ENCODE measurements around the gene TNRC6C.
"Not testable (repeated sequence)": the region's sequence is repeated elsewhere in the genome, so short reads cannot be mapped to it uniquely, and the experiment has no call there.

Gene TNRC6C

GRCh38 chr17:78137392-78138203 is 179.1 kb downstream of the TNRC6C start:
- peak; percentile 23 for TF ChIP-seq CTCF (conservative IDR thresholded peaks at IDR 0.05; ENCODE audit: control insufficient read depth, insufficient read depth, low read depth, low read length)
- no peak overlapping the region for H3K4me3 ChIP-seq (ENCODE audit: control insufficient read depth, low read depth, low read length)
- DNase-seq (ENCODE audit: low read depth): no peak

DNA sequence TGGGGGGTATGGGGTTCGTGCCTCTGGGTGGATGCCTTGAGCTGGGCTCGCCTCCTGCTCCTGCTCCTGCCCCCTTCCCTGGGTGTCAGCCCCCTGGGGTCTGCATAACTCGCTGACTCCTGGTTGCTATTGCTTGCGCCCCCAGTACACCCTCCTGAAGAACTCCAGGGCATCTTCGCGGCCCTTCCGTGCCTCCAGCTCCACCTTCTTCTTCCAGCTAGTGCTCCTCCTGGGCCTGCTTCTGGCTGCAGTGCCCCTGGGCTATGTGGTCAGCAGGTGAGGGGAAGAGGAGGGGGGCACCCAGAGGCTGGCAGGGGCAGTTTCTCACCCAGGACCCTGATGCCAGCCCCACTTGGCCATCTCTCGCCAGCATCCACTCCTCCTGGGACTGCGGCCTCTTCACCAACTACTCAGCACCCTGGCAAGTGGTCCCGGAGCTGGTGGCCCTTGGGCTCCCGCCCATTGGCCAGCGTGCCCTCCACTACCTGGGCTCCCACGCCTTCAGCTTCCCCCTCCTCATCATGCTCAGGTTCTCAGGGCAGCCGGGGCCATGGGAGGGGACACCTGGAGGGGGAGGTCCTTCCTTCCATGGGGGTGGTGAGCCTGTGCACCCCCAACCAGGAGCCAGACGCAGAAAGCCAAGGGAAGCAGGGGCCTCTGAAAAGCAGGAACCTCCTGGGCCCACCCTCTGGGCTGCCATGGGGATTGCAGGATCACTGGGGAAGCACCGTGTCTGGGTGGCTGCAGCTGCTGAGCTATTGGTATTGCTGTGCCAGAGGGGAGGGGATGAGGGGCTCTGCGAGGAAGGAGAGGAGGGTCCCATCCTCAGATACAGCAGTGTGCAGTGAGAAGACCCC is 179.9 kb downstream of the TNRC6C start:
- TF ChIP-seq CTCF (conservative IDR thresholded peaks at IDR 0.05; ENCODE audit: control insufficient read depth, insufficient read depth, low read depth, low read length): no peak
- no peak for DNase-seq (ENCODE audit: low read depth)
- H3K4me3 ChIP-seq (ENCODE audit: control insufficient read depth, low read depth, low read length): no peak overlapping the region

GRCh38 chr17:78139861-78140168 is 181.3 kb downstream of the TNRC6C start:
- not testable (repeated sequence) for H3K4me3 ChIP-seq (ENCODE audit: control insufficient read depth, low read depth, low read length); DNase-seq (ENCODE audit: low read depth)

DNA sequence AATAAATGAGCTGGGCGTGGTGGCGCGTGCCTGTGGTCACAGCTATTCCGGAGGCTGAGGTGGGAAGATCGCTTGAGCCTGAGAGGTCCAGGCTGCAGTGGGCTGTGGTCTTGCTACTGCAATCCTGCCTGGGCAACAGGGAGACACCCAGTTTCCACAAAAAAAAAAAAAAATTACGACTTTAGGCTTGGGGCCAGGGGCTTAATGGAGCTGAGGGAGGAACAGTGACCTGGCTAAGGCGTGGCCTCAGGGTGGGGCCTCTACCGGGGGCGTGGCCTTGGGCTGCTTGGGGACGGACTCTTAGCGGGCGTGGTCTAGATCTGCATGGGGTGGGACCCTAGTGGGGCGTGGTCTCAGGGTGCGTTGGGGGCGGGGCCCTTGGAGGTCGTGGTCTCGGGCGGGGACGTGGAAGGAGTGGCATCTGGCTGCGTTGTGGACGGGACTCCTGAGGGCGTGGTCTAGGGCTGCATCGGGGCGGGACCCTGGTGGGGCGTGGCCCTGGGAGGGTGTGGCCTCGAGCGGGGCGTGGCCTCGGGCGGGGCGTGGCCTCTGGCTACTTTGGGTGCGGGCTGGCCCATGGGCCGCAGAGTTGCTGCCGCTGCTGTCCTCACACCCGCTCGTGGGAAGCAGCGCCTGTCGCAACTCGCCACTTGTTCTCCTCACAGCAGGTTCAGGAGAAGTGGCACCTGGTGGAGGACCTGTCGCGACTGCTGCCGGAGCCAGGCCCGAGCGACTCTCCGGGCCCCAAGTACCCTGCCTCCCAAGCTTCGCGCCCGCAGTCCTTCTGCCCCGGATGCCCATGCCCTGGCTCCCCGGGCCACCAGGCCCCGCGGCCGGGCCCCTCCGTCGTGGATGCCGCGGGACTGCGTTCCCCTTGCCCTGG is 181.9 kb downstream of the TNRC6C start:
- no peak for TF ChIP-seq CTCF (conservative IDR thresholded peaks at IDR 0.05; ENCODE audit: control insufficient read depth, insufficient read depth, low read depth, low read length)
- peak; percentile 73 for DNase-seq (ENCODE audit: low read depth)
- no peak overlapping the region for H3K4me3 ChIP-seq (ENCODE audit: control insufficient read depth, low read depth, low read length)

DNA sequence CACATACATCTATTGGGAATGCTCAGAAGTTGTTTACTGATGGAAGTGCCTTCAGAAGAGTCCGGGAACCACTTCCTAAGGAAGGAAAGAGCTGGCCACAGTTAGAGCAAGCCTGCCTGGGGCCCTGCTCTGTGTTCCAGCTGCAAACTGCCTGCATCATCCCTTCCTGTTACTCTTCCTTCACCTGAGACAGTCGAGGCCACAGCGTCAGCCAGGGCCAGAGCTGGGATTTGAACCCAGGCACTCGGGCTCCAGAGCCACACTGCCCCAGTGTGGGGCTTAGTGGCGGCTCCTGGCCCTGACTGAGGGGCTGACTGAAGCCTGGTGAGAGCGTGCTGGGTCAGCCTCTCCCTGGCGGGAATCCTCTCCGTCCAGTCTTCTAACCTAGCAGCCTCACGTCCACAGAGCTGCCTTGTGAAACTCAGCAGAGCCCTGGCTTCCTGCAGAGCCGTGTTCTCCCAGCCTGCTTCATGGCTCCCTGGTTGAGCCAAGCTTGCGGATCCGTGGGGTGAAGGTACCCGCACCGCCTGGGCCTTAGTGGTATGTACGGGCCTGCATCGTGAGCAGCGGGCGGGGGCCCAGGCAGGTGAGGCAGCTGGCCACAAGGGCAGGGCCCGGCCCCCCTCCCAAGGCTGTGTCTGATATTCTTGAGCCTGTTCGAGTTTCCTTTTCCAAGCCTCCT is 183.1 kb downstream of the TNRC6C start:
- no peak overlapping the region for H3K4me3 ChIP-seq (ENCODE audit: control insufficient read depth, low read depth, low read length)
- no peak for TF ChIP-seq CTCF (conservative IDR thresholded peaks at IDR 0.05; ENCODE audit: control insufficient read depth, insufficient read depth, low read depth, low read length)
- DNase-seq (ENCODE audit: low read depth): no peak

DNA sequence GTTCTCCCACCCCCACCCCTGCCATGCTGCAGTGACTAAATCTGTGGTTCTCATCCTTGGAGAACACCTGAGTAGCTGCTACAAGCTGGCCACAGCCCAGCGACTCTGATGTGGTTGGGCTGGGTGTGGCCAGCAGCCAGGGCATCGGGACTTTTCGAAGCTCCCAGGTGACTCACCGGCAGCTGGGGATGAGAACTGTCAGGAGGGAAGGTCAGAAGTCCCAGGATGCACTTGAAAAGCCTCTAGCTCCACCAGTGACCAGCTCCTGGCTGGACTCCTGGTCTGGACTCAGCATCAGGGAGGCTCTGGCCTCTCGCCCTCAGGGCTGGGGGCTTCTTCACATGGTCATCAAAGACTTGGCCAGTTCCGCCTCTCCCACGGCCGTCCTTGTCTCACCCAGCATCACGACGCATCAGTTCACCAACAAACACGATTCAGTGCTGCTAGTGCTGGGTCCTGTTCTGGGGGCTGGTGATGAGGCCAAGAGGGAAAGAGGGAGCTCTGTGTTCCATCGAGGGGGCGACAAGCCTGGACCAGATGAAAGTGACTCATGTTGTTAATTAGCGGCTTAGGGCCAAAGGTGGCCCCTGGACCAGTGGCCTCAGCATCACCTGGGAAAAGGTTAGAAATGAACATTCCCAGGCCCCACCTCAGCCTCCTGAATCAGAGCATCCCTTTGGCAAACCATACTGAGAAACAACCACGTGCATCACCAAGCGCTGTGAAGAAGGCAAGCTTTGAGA is 183.8 kb downstream of the TNRC6C start:
- no peak overlapping the region for H3K4me3 ChIP-seq (ENCODE audit: control insufficient read depth, low read depth, low read length)
- TF ChIP-seq CTCF (conservative IDR thresholded peaks at IDR 0.05; ENCODE audit: control insufficient read depth, insufficient read depth, low read depth, low read length): no peak
- DNase-seq (ENCODE audit: low read depth): peak; percentile 78
